ENCODE data around the gene NUP35.

The NUP35 gene

DNA sequence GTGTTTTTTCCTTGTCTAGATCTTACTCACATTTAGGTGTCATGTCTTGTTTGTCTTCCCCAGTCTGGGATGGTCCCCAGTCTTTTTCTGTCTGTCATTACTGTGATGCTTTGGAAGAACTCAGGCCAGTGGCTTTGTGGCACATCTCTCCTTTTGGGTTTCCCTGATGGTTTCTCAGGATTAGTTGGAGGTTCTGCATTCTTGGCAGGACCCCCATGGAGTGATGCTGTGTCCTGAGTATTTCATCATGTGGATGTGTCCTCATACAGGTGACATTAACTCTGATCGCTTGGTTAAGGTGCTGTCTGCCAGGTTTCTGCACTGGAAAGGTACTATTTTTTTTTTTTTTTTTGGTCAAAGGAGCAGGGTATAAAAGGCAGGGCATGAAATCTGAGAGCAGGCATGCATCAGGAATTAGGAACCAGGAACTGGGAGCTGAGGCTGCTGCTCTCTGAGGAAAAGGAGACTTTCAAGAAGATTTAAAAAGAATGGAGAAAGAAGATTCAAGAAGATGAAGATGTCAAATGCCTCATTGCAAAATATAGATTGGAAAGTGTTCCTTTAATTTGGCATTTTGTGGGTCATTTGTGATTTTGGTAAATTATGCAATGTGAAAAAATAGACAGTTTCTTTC lies 85.3 kb downstream of the NUP35 start:
- DNase-seq (ENCODE audit: extremely low read depth in 1 of 2, low read depth in 1 of 2) = no peak
